Mesendoderm (in vitro differentiated cells): Measurements from ENCODE around the gene TMEM117.
"Not testable (repeated sequence)": the region's sequence is repeated elsewhere in the genome, so short reads cannot be mapped to it uniquely, and the experiment has no call there.

Source experiments
- DNase-seq: peaks from one replicate; pipeline ENCODE4 v3.0.0; 2013
- H2AK5ac ChIP-seq: 2 replicates; pipeline ENCODE4 v1.6.1; 2013; ENCODE audit warnings: low read length, inconsistent platforms
- H2BK120ac ChIP-seq: 2 replicates; pipeline ENCODE4 v1.6.1; 2013; ENCODE audit warnings: low read depth, mild to moderate bottlenecking, low read length, moderate library complexity, mixed read lengths
- H2BK15ac ChIP-seq: replicated peaks from 2 replicates; pipeline ENCODE4 v1.6.1; 2013; ENCODE audit warnings: low read depth, mild to moderate bottlenecking, moderate library complexity
- H2BK5ac ChIP-seq: 2 replicates; pipeline ENCODE4 v1.6.1; 2013; ENCODE audit warnings: low read length, inconsistent platforms
- H3K18ac ChIP-seq: 2 replicates; pipeline ENCODE4 v1.6.1; 2013; ENCODE audit warnings: mild to moderate bottlenecking, low read length, mixed read lengths
- H3K23ac ChIP-seq: one replicate; pipeline ENCODE4 v1.6.1; 2013; ENCODE audit warnings: low read length
- H3K27ac ChIP-seq: 2 replicates; pipeline ENCODE4 v1.5.1; 2013; ENCODE audit warnings: low read depth, mild to moderate bottlenecking, inconsistent platforms, low read length, moderate library complexity
- H3K27me3 ChIP-seq: 2 replicates; pipeline ENCODE4 v1.6.1; 2013; ENCODE audit warnings: low read length, control low read depth, mild to moderate bottlenecking, inconsistent platforms; ENCODE audit not compliant: insufficient read depth, poor library complexity
- H3K36me3 ChIP-seq: 2 replicates; pipeline ENCODE4 v1.6.1; 2013; ENCODE audit warnings: low read length, inconsistent platforms; ENCODE audit not compliant: control insufficient read depth, insufficient read depth
- H3K4ac ChIP-seq: one replicate; pipeline ENCODE4 v1.6.1; 2013; ENCODE audit warnings: low read depth, mild to moderate bottlenecking, low read length, moderate library complexity
- H3K4me1 ChIP-seq: 2 replicates; pipeline ENCODE4 v1.6.1; 2013; ENCODE audit warnings: low read depth, low read length, inconsistent platforms; ENCODE audit not compliant: control insufficient read depth
- H3K4me2 ChIP-seq: 2 replicates; pipeline ENCODE4 v1.6.1; 2013; ENCODE audit warnings: low read length
- H3K4me3 ChIP-seq: 2 replicates; pipeline ENCODE4 v1.5.1; 2013; ENCODE audit warnings: mild to moderate bottlenecking, low read length
- H3K56ac ChIP-seq: one replicate; pipeline ENCODE4 v1.6.1; 2013; ENCODE audit warnings: low read length
- H3K79me1 ChIP-seq: 2 replicates; pipeline ENCODE4 v1.6.1; 2013; ENCODE audit warnings: low read length, inconsistent platforms
- H3K79me2 ChIP-seq: 2 replicates; pipeline ENCODE4 v1.6.1; 2013; ENCODE audit warnings: mild to moderate bottlenecking, low read length; ENCODE audit not compliant: control insufficient read depth, insufficient read depth
- H3K9ac ChIP-seq: 2 replicates; pipeline ENCODE4 v1.6.1; 2013; ENCODE audit warnings: low read length, inconsistent platforms
- H4K5ac ChIP-seq: one replicate; pipeline ENCODE4 v1.6.1; 2013; ENCODE audit warnings: low read length
- H4K8ac ChIP-seq: one replicate; pipeline ENCODE4 v1.6.1; 2013; ENCODE audit warnings: low read depth, mild to moderate bottlenecking, control low read depth, low read length, moderate library complexity
- WGBS: extraction: QIAGEN DNeasy Blood & Tissue Kit; methylation state at CpG from one replicate; pipeline ENCODE4 v1.1.7; 2013; ENCODE audit warnings: low lambda C conversion rate, missing lambda C conversion rate; ENCODE audit not compliant: insufficient coverage; ENCODE audit errors: extremely low coverage; 5-methylcytosine and 5-hydroxymethylcytosine counted together

The TMEM117 gene

DNA sequence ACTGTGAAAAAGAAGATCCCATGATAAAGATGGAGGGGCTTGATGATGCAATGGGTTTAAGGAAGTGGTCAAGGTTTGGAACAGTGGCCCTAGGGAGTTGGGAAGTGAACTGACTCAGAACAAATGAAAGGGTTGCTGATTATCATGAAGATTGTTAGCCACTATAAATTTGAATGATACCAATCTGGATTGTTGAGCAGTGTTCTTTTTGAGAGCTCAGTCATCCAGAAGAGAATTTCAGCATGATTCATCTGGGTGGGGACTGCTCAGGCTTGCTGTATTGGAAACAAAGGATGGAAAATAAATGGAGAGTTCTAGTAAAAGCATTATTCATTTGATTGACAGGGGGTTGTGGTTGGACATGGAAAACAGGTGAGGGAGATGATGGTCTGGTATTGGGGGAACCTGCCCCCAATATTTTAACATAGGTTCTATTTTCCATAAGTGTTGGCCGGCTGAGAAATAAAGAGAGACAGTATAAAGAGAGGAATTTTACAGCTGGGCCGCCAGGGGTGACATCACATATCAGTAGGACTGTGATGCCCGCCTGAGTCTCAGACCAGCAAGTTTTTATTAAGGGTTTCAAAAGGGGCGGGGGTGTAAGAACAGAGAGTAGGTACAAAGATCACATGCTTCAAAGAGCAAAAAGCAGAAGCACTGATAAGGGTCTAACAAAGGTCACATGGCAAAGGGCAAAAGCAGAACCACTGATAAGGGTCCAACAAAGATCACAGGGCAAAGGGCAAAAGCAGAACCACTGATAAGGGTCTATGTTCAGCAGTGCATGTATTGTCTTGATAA is 11.7 kb downstream of the TMEM117 start:
- no CpG with 5 or more reads among the region's 4 CpGs for WGBS

GRCh38 chr12:43848226-43848507 is 12.3 kb downstream of the TMEM117 start:
- no peak for DNase-seq
- H3K23ac ChIP-seq: no peak overlapping the region
- no peak overlapping the region for H4K8ac ChIP-seq
- no peak overlapping the region for H4K5ac ChIP-seq
- no peak overlapping the region for H2BK15ac ChIP-seq
- H3K36me3 ChIP-seq: no peaks in the 10 kb centered on the region
- H3K27ac ChIP-seq: no peak overlapping the region
- no peak overlapping the region for H2BK5ac ChIP-seq
- no peak overlapping the region for H3K4me2 ChIP-seq
- H2AK5ac ChIP-seq: no peak overlapping the region
- H2BK120ac ChIP-seq: no peak overlapping the region
- no peak overlapping the region for H3K18ac ChIP-seq
- no CpG with 5 or more reads among the region's 4 CpGs for WGBS
- H3K9ac ChIP-seq: no peak overlapping the region
- H3K56ac ChIP-seq: no peak overlapping the region
- no peaks in the 10 kb centered on the region for H3K79me2 ChIP-seq
- H3K4ac ChIP-seq: no peak overlapping the region
- no peaks in the 10 kb centered on the region for H3K79me1 ChIP-seq
- no peaks in the 10 kb centered on the region for H3K4me1 ChIP-seq
- no peaks in the 10 kb centered on the region for H3K27me3 ChIP-seq
- no peak overlapping the region for H3K4me3 ChIP-seq

More for the DNA sequence above, 11.7 kb downstream of the TMEM117 start:
- not testable (repeated sequence) for DNase-seq, H2AK5ac ChIP-seq, H3K27ac ChIP-seq, H3K27me3 ChIP-seq, H3K4me2 ChIP-seq, H3K4me1 ChIP-seq, H3K79me1 ChIP-seq, H3K36me3 ChIP-seq, H2BK5ac ChIP-seq, H2BK15ac ChIP-seq, H3K4me3 ChIP-seq, H3K23ac ChIP-seq, H3K79me2 ChIP-seq, H4K5ac ChIP-seq, H4K8ac ChIP-seq, H2BK120ac ChIP-seq, H3K56ac ChIP-seq, H3K4ac ChIP-seq, H3K18ac ChIP-seq, H3K9ac ChIP-seq

DNA sequence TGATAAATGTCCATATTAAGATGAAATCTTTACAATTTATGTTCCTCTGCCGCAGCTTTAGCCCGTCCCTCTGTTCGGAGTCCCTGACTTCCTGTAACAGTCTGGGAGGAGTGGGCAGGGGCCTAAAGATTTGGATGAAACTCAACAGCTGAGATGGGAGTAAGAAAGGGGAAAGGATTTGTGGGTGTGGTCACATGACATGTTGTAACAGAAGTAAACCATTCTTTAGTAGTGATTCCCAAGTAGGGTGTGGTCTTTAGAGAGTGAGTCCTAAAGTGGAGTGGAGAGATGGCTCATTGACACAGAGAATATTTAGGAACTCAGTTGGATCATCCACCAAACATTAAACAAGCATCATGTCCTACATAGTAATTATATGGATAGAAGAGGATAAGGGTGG is 12.9 kb downstream of the TMEM117 start:
- Histone ChIP-seq H4K5ac (no peak overlapping the region), H3K4ac (no peak overlapping the region), H2BK15ac (no peak overlapping the region), H3K79me1 (no peaks in the 10 kb centered on the region), H3K4me1 (no peaks in the 10 kb centered on the region), H3K27ac (no peak overlapping the region), H2BK5ac (no peak overlapping the region), H3K23ac (no peak overlapping the region), H3K9ac (no peak overlapping the region), H3K36me3 (no peaks in the 10 kb centered on the region), H3K79me2 (no peaks in the 10 kb centered on the region), H3K27me3 (no peaks in the 10 kb centered on the region), H3K4me3 (no peak overlapping the region), H3K18ac (no peak overlapping the region), H3K4me2 (no peak overlapping the region), H2BK120ac (no peak overlapping the region), H4K8ac (no peak overlapping the region), H3K56ac (no peak overlapping the region), H2AK5ac (no peak overlapping the region)
- no CpG with 5 or more reads among the region's 3 CpGs for whole genome bisulfite sequencing
- no peak for DNase-seq

- H3K27me3 ChIP-seq: no peaks in the 10 kb centered on the region
Observed at GRCh38 chr12:43852744-43853143, 16.9 kb downstream of the TMEM117 start.

DNA sequence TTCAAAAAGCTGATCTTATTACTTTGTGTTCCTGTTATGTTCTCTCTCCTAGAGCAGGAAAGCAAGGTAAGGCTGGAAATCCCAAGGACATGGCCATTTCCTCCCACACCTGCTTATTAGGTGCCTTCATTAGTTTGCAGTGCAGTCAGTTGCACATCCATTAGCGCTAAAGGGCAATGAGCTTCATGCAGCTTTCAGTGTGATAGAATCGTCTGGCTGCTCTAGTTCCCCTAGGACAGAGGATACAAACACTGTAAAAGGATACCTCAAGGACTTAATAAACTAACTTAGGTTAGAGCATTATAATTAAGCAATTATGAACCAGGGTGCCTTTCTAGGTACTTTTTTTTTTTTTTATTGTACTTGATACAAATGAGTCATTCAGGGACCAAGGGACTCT is 21.1 kb downstream of the TMEM117 start:
- no CpG with 5 or more reads among the region's 2 CpGs for WGBS
- H3K4me2 ChIP-seq: no peak overlapping the region
- H2BK5ac ChIP-seq: no peak overlapping the region
- H3K27ac ChIP-seq: no peak overlapping the region
- H3K27me3 ChIP-seq: no peaks in the 10 kb centered on the region
- no peak overlapping the region for H2BK15ac ChIP-seq
- no peak for DNase-seq
- no peaks in the 10 kb centered on the region for H3K79me1 ChIP-seq
- no peaks in the 10 kb centered on the region for H3K36me3 ChIP-seq
- no peak overlapping the region for H3K4me3 ChIP-seq
- H4K8ac ChIP-seq: no peak overlapping the region
- no peaks in the 10 kb centered on the region for H3K79me2 ChIP-seq
- H3K18ac ChIP-seq: no peak overlapping the region
- no peak overlapping the region for H3K4ac ChIP-seq
- no peaks in the 10 kb centered on the region for H3K4me1 ChIP-seq
- H3K9ac ChIP-seq: no peak overlapping the region
- no peak overlapping the region for H3K23ac ChIP-seq
- H2AK5ac ChIP-seq: no peak overlapping the region
- H2BK120ac ChIP-seq: no peak overlapping the region
- no peak overlapping the region for H4K5ac ChIP-seq
- H3K56ac ChIP-seq: no peak overlapping the region

More at GRCh38 chr12:43852744-43853143, 16.9 kb downstream of the TMEM117 start:
- H4K5ac ChIP-seq: no peak overlapping the region
- no peak overlapping the region for H3K4me2 ChIP-seq
- no peak overlapping the region for H3K4me3 ChIP-seq
- no peak overlapping the region for H3K56ac ChIP-seq
- no peaks in the 10 kb centered on the region for H3K79me2 ChIP-seq
- H3K36me3 ChIP-seq: no peaks in the 10 kb centered on the region
- H3K18ac ChIP-seq: no peak overlapping the region
- no peak overlapping the region for H4K8ac ChIP-seq
- DNase-seq: no peak
- H2BK120ac ChIP-seq: no peak overlapping the region
- H3K23ac ChIP-seq: no peak overlapping the region
- no peak overlapping the region for H2BK5ac ChIP-seq
- H2BK15ac ChIP-seq: no peak overlapping the region
- WGBS: no CpG with 5 or more reads among the region's 1 CpG
- no peak overlapping the region for H3K9ac ChIP-seq
- H2AK5ac ChIP-seq: no peak overlapping the region
- no peak overlapping the region for H3K27ac ChIP-seq
- no peaks in the 10 kb centered on the region for H3K4me1 ChIP-seq
- no peak overlapping the region for H3K4ac ChIP-seq
- H3K79me1 ChIP-seq: no peaks in the 10 kb centered on the region

- no peaks in the 10 kb centered on the region for H3K79me1 ChIP-seq
- no peaks in the 10 kb centered on the region for H3K79me2 ChIP-seq
- H3K18ac ChIP-seq: no peak overlapping the region
- no CpG with 5 or more reads among the region's 7 CpGs for WGBS
- H2AK5ac ChIP-seq: no peak overlapping the region
- no peaks in the 10 kb centered on the region for H3K36me3 ChIP-seq
- no peak overlapping the region for H3K4me3 ChIP-seq
- H3K4me1 ChIP-seq: no peaks in the 10 kb centered on the region
- H2BK15ac ChIP-seq: no peak overlapping the region
- H2BK120ac ChIP-seq: no peak overlapping the region
- H3K56ac ChIP-seq: no peak overlapping the region
- H4K5ac ChIP-seq: no peak overlapping the region
- no peak overlapping the region for H3K23ac ChIP-seq
- no peak overlapping the region for H3K9ac ChIP-seq
- DNase-seq: no peak
- H3K4ac ChIP-seq: no peak overlapping the region
- no peak overlapping the region for H2BK5ac ChIP-seq
- no peak overlapping the region for H3K27ac ChIP-seq
- H4K8ac ChIP-seq: no peak overlapping the region
- no peak overlapping the region for H3K4me2 ChIP-seq
- H3K27me3 ChIP-seq: no peaks in the 10 kb centered on the region
Observed at GRCh38 chr12:43858096-43858495, 22.2 kb downstream of the TMEM117 start.
